GM12878 (cell line): ENCODE results near the gene XRRA1. TPM values are rescaled to one million over a fixed set of nuclear protein-coding genes. Genes with fewer than 3 reads are reported as not detected.

Experiments used
- ATAC-seq: fragments of 200-7000 bp; cut with Tn5 transposase; 3 replicates; pipeline ENCODE4 v1.9.1; 2020; ENCODE audit warnings: mild to moderate bottlenecking, moderate library complexity
- BruUV-seq: library from RNA; stranded (reverse); fragments of 400-500 nt; replicated peaks from 2 replicates; lab custom pipeline; 2021; lab: Mats Ljungman, UMichigan
- CTCF ChIA-PET: fragments of 300-600 bp; sonication (Branson Sonifier 250); formaldehyde crosslinking; extraction: SDS; loops from one replicate; lab custom pipeline; 2021; ENCODE audit warnings: inconsistent platforms; lab: Yijun Ruan, JAX
- POLR2A ChIA-PET: fragments of 350-600 bp; formaldehyde crosslinking; extraction: SDS; loops from one replicate; lab custom pipeline; 2021; ENCODE audit warnings: inconsistent platforms; lab: Charles Lee
- RAD21 ChIA-PET: fragments of 300-600 bp; sonication (Branson Sonifier 250); formaldehyde crosslinking; loops from one replicate; lab custom pipeline; 2023; ENCODE audit warnings: antibody characterized with exemption; ENCODE audit not compliant: unreplicated experiment; lab: Charles Lee
- SMC1A ChIA-PET: fragments of 300-600 bp; sonication (Branson Sonifier 250); formaldehyde crosslinking; loops from one replicate; lab custom pipeline; 2023; ENCODE audit not compliant: unreplicated experiment, uncharacterized antibody; lab: Charles Lee
- DNase-seq: peaks from one replicate; pipeline ENCODE4 v3.0.0-alpha.2; 2011; ENCODE audit warnings: low read depth, low spot score
- FAIRE-seq: peaks from 3 replicates; lab custom pipeline; 2011; peaks lifted over from hg19 to GRCh38; lab: Jason Lieb, UNC
- H2AFZ ChIP-seq: 2 replicates; pipeline ENCODE4 v1.6.0; 2011; ENCODE audit warnings: low read depth, low read length, control low read depth; ENCODE audit not compliant: control insufficient read depth
- H3K27ac ChIP-seq: 2 replicates; pipeline ENCODE4 v1.5.1; 2011; ENCODE audit warnings: control low read depth; ENCODE audit not compliant: control insufficient read depth, insufficient read depth
- H3K27me3 ChIP-seq, 2 experiments: replicated peaks in 1 of 2; 2 replicates each; pipeline versions ENCODE4 v1.6.0 to v1.6.1; 2011; ENCODE audit warnings: low read length in 1 of 2; ENCODE audit not compliant: control insufficient read depth in 2 of 2, insufficient read depth in 2 of 2
- H3K36me3 ChIP-seq, 2 experiments: 2 replicates each; pipeline ENCODE4 v1.5.1; 2011; ENCODE audit warnings: low read length in 1 of 2; ENCODE audit not compliant: control insufficient read depth in 2 of 2, insufficient read depth in 2 of 2
- H3K4me1 ChIP-seq: 2 replicates; pipeline ENCODE4 v1.6.1; 2011; ENCODE audit warnings: mild to moderate bottlenecking, low read length, moderate library complexity, mixed read lengths; ENCODE audit not compliant: control insufficient read depth, insufficient read depth
- H3K4me2 ChIP-seq: 2 replicates; pipeline ENCODE4 v1.6.0; 2011; ENCODE audit warnings: control low read depth; ENCODE audit not compliant: control insufficient read depth, insufficient read depth
- H3K4me3 ChIP-seq: fragments of 200-600 bp; sonication (generic); 2 replicates; pipeline ENCODE4 v1.5.1; 2016
- H3K79me2 ChIP-seq: 2 replicates; pipeline ENCODE4 v1.6.0; 2011; ENCODE audit warnings: low read length; ENCODE audit not compliant: control insufficient read depth, insufficient read depth
- H3K9ac ChIP-seq: 2 replicates; pipeline ENCODE4 v1.8.0; 2011; ENCODE audit warnings: low read length, control low read depth, mixed read lengths; ENCODE audit not compliant: control insufficient read depth, insufficient read depth
- H3K9me3 ChIP-seq: replicated peaks from 3 replicates; pipeline ENCODE4 v1.5.1; 2011; ENCODE audit warnings: mild to moderate bottlenecking, low read length; ENCODE audit not compliant: control insufficient read depth, insufficient read depth
- H4K20me1 ChIP-seq: 2 replicates; pipeline ENCODE4 v1.6.0; 2011; ENCODE audit not compliant: control insufficient read depth, insufficient read depth
- BMI1 ChIP-seq: fragments of 450-650 bp; IDR thresholded peaks from 2 replicates; pipeline ENCODE4 v1.6.1; 2016; ENCODE audit warnings: mild to moderate bottlenecking, moderate library complexity, borderline replicate concordance
- CREB1 ChIP-seq: IDR thresholded peaks from 2 replicates; pipeline ENCODE4 v1.6.1; 2012; ENCODE audit warnings: low read depth, mild to moderate bottlenecking, inconsistent platforms
- YY1 ChIP-seq: IDR thresholded peaks from 2 replicates; pipeline ENCODE4 v1.6.1; 2011; ENCODE audit warnings: low read depth, mild to moderate bottlenecking, low read length
- WGBS: methylation state at CpG from one replicate; pipeline ENCODE4 v1.1.6; 2016; ENCODE audit warnings: low lambda C conversion rate; ENCODE audit not compliant: insufficient replicate concordance, insufficient coverage; ENCODE audit errors: missing lambda C conversion rate; 5-methylcytosine and 5-hydroxymethylcytosine counted together
- in situ Hi-C: fragments of 300-500 bp; cut with MboI; formaldehyde crosslinking; loops from 9 replicates; pipeline ENCODE4 v1.14.3; 2018; ENCODE audit warnings: mixed read lengths
- intact Hi-C: fragments of 100-400 bp; cut with micrococcal nuclease; formaldehyde crosslinking; loops from one replicate; pipeline ENCODE4 v1.14.2; 2022; ENCODE audit not compliant: unreplicated experiment
- polyA plus RNA-seq, 11 experiments: library from polyadenylated mRNA; depleted of rRNA in 4 of 11; unstranded in 6 of 11; stranded (reverse) in 5 of 11; fragments of >200 nt; fragmentation: Nextera tagmentation in 4 of 11; fragmentation: Illumina TruSeq in 1 of 11; extraction: Ambion mirVana in 4 of 11; extraction: Trizol in 1 of 11; gene quantifications; 1 replicate in 1 of 11; 2 replicates in 10 of 11; pipeline versions ENCODE4 v1.2.1 to v1.2.3, GENCODE V29; 2011 to 2016; ENCODE audit warnings: inconsistent platforms in 2 of 11, missing spikeins in 2 of 11, low read depth in 1 of 11
- total RNA-seq, 4 experiments: library from RNA; depleted of rRNA in 3 of 4; stranded (reverse); fragments of >200 nt in 3 of 4; fragmentation: Illumina TruSeq in 1 of 4; extraction: Trizol in 1 of 4; gene quantifications; 2 replicates each; pipeline versions ENCODE4 v1.2.1 to v1.2.3, GENCODE V29; 2013 to 2021
- TF ChIP-seq, protein P1 (sequence below): fragments of 450-650 bp; IDR thresholded peaks from 2 replicates; pipeline ENCODE4 v1.6.1; 2016; ENCODE audit warnings: mild to moderate bottlenecking
- TF ChIP-seq, protein P2 (sequence below): fragments of 450-650 bp; IDR thresholded peaks from 2 replicates; pipeline ENCODE4 v1.6.1; 2017; ENCODE audit warnings: mild to moderate bottlenecking, moderate library complexity
- TF ChIP-seq, protein P3 (sequence below): IDR thresholded peaks from 2 replicates; pipeline ENCODE4 v1.6.1; 2012; ENCODE audit warnings: improper control_type of control experiment, low read depth, low read length; ENCODE audit not compliant: insufficient replicate concordance
- TF ChIP-seq, protein P4 (sequence below): fragments of 450-650 bp; IDR thresholded peaks from 2 replicates; pipeline ENCODE4 v1.6.1; 2014; ENCODE audit warnings: mild to moderate bottlenecking

Gene XRRA1
- total and polyA plus RNA-seq, 10 of the 15 experiments (the other 5 are each of a cell fraction or from before 2014, with no cell fraction given), result 2.5 to 8.8 (median 4.6) TPM

DNA sequence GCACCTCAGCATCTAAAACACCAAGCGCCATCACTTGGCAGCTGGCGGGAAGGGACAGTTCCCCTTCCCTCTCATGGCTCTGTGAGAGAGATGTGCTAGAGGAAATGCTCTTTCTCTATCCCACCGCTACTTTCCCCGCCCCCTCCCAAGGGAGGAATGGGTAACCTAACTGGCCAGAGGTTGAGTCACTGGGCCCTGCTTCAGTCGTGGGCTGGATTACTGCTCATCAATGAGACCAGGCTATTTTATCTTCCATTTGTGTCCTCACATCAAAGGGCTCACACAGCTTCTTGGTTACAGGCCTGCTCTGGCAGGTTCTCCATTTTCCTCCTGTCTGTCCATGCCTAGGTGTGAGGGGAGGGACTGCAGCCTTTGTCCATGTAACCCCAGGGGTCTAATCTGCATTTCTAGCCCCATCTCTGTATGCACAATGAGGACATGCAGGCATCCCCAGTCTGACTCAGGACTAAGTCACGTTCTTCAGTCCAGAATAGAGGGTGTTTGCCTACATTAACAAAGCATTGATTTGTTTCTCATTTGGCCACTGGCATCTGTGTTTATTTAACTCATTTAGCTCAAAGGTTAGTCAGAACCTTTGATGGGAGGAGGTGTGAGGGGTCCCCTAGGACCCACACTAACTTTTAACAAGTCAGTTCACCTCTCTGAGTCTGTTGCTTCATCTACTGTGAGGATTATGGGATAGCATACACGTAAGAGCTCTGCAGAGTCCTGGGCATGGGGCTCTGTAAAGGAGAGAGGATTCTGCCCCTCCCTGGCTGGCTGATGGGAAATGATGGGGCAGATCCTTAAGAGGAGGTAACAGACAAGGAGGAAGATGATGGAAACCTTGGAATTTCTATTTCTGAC lies 99.1 kb downstream of the XRRA1 start:
- in situ Hi-C loops, result no loop called here
- no peaks in the 10 kb centered on the region for H4K20me1 ChIP-seq
- TF ChIP-seq, protein P1, sequence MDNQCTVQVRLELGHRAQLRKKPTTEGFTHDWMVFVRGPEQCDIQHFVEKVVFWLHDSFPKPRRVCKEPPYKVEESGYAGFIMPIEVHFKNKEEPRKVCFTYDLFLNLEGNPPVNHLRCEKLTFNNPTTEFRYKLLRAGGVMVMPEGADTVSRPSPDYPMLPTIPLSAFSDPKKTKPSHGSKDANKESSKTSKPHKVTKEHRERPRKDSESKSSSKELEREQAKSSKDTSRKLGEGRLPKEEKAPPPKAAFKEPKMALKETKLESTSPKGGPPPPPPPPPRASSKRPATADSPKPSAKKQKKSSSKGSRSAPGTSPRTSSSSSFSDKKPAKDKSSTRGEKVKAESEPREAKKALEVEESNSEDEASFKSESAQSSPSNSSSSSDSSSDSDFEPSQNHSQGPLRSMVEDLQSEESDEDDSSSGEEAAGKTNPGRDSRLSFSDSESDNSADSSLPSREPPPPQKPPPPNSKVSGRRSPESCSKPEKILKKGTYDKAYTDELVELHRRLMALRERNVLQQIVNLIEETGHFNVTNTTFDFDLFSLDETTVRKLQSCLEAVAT, result no peak
- TF ChIP-seq, protein P2, sequence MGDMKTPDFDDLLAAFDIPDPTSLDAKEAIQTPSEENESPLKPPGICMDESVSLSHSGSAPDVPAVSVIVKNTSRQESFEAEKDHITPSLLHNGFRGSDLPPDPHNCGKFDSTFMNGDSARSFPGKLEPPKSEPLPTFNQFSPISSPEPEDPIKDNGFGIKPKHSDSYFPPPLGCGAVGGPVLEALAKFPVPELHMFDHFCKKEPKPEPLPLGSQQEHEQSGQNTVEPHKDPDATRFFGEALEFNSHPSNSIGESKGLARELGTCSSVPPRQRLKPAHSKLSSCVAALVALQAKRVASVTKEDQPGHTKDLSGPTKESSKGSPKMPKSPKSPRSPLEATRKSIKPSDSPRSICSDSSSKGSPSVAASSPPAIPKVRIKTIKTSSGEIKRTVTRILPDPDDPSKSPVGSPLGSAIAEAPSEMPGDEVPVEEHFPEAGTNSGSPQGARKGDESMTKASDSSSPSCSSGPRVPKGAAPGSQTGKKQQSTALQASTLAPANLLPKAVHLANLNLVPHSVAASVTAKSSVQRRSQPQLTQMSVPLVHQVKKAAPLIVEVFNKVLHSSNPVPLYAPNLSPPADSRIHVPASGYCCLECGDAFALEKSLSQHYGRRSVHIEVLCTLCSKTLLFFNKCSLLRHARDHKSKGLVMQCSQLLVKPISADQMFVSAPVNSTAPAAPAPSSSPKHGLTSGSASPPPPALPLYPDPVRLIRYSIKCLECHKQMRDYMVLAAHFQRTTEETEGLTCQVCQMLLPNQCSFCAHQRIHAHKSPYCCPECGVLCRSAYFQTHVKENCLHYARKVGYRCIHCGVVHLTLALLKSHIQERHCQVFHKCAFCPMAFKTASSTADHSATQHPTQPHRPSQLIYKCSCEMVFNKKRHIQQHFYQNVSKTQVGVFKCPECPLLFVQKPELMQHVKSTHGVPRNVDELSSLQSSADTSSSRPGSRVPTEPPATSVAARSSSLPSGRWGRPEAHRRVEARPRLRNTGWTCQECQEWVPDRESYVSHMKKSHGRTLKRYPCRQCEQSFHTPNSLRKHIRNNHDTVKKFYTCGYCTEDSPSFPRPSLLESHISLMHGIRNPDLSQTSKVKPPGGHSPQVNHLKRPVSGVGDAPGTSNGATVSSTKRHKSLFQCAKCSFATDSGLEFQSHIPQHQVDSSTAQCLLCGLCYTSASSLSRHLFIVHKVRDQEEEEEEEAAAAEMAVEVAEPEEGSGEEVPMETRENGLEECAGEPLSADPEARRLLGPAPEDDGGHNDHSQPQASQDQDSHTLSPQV, result no peak
- TF ChIP-seq YY1 (no peak), BMI1 (no peak), CREB1 (no peak)
- TF ChIP-seq, protein P3, sequence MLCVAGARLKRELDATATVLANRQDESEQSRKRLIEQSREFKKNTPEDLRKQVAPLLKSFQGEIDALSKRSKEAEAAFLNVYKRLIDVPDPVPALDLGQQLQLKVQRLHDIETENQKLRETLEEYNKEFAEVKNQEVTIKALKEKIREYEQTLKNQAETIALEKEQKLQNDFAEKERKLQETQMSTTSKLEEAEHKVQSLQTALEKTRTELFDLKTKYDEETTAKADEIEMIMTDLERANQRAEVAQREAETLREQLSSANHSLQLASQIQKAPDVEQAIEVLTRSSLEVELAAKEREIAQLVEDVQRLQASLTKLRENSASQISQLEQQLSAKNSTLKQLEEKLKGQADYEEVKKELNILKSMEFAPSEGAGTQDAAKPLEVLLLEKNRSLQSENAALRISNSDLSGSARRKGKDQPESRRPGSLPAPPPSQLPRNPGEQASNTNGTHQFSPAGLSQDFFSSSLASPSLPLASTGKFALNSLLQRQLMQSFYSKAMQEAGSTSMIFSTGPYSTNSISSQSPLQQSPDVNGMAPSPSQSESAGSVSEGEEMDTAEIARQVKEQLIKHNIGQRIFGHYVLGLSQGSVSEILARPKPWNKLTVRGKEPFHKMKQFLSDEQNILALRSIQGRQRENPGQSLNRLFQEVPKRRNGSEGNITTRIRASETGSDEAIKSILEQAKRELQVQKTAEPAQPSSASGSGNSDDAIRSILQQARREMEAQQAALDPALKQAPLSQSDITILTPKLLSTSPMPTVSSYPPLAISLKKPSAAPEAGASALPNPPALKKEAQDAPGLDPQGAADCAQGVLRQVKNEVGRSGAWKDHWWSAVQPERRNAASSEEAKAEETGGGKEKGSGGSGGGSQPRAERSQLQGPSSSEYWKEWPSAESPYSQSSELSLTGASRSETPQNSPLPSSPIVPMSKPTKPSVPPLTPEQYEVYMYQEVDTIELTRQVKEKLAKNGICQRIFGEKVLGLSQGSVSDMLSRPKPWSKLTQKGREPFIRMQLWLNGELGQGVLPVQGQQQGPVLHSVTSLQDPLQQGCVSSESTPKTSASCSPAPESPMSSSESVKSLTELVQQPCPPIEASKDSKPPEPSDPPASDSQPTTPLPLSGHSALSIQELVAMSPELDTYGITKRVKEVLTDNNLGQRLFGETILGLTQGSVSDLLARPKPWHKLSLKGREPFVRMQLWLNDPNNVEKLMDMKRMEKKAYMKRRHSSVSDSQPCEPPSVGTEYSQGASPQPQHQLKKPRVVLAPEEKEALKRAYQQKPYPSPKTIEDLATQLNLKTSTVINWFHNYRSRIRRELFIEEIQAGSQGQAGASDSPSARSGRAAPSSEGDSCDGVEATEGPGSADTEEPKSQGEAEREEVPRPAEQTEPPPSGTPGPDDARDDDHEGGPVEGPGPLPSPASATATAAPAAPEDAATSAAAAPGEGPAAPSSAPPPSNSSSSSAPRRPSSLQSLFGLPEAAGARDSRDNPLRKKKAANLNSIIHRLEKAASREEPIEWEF, result no peak
- TF ChIP-seq, protein P4, sequence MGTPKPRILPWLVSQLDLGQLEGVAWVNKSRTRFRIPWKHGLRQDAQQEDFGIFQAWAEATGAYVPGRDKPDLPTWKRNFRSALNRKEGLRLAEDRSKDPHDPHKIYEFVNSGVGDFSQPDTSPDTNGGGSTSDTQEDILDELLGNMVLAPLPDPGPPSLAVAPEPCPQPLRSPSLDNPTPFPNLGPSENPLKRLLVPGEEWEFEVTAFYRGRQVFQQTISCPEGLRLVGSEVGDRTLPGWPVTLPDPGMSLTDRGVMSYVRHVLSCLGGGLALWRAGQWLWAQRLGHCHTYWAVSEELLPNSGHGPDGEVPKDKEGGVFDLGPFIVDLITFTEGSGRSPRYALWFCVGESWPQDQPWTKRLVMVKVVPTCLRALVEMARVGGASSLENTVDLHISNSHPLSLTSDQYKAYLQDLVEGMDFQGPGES, result no peak
- H3K36me3 ChIP-seq, result peaks cover 0 to 16% of the 10 kb centered on the region in 2 experiments; a peak in 3 of 4 replicates
- no peaks in the 10 kb centered on the region for H3K27me3 ChIP-seq
- ATAC-seq (no peak), DNase-seq (no peak), FAIRE-seq (no peak)
- no TSS peak for BruUV-seq
- intact Hi-C loops, result no loop called here
- WGBS, result 65% methylated on average over 7 of the region's 7 CpGs
- H2AFZ ChIP-seq, result no peak overlapping the region
- no peak overlapping the region for H3K4me3 ChIP-seq
- H3K4me2 ChIP-seq, result no peak overlapping the region
- ChIA-PET CTCF (interaction anchor here (1.0 kb wide), 1 partner anchor 291 kb away, joined by 3 read pairs; no protein-coding TSS in a partner anchor), POLR2A (no interaction called here), RAD21 (no interaction called here), SMC1A (no interaction called here)
- H3K27ac ChIP-seq, result no peak overlapping the region
- H3K9ac ChIP-seq, result no peak overlapping the region
- H3K79me2 ChIP-seq, result no peaks in the 10 kb centered on the region
- H3K9me3 ChIP-seq, result no peaks in the 10 kb centered on the region
- no peaks in the 10 kb centered on the region for H3K4me1 ChIP-seq
